Activated CD8-positive, alpha-beta memory T cell treated with anti-CD3 and anti-CD28 coated beads for 48 hours (primary cell): ENCODE measurements around the gene PVALEF.
"Not testable (repeated sequence)": the region's sequence is repeated elsewhere in the genome, so short reads cannot be mapped to it uniquely, and the experiment has no call there.

Source experiments
- DNase-seq, 3 experiments: peaks; one replicate each; pipeline ENCODE4 v3.0.0-alpha.2; 2020; ENCODE audit warnings: low read depth in 2 of 3, low spot score in 2 of 3

The PVALEF gene

GRCh38 chr17:81212365-81212764, 47.1 kb downstream of the PVALEF start:
- no peak for DNase-seq

GRCh38 chr17:81213978-81214377, 48.7 kb downstream of the PVALEF start:
- no peak for DNase-seq

GRCh38 chr17:81217491-81217890, 52.2 kb downstream of the PVALEF start:
- DNase-seq, result no peak

GRCh38 chr17:81218459-81218858, 53.2 kb downstream of the PVALEF start:
- DNase-seq, result no peak

GRCh38 chr17:81218991-81219390, 53.7 kb downstream of the PVALEF start:
- DNase-seq, result no peak

- DNase-seq, result no peak
Measured at GRCh38 chr17:81219476-81220180, 54.3 kb downstream of the PVALEF start.

GRCh38 chr17:81221371-81221841, 56.1 kb downstream of the PVALEF start:
- DNase-seq, result no peak

GRCh38 chr17:81221842-81222619, 56.7 kb downstream of the PVALEF start:
- DNase-seq, result no peak

GRCh38 chr17:81222620-81222905, 57.3 kb downstream of the PVALEF start:
- DNase-seq, result no peak

- DNase-seq, result peak; percentile 98 to 100 (median 100)
Measured at GRCh38 chr17:81222906-81223761, 57.8 kb downstream of the PVALEF start, which contains the start of gene CEP131. TSS of gene CEP131 (minus strand) at chr17:81222965. CDS start at chr17:81220056, 2,909 bp downstream.

- DNase-seq, result no peak
Measured at GRCh38 chr17:81223762-81224130, 58.4 kb downstream of the PVALEF start.

- DNase-seq, result not testable (repeated sequence)
Measured at GRCh38 chr17:81227630-81228029, 62.3 kb downstream of the PVALEF start.

- DNase-seq, result no peak
Measured at GRCh38 chr17:81228420-81228819, 63.1 kb downstream of the PVALEF start.

GRCh38 chr17:81228834-81229665, 63.7 kb downstream of the PVALEF start:
- no peak for DNase-seq

GRCh38 chr17:81229666-81229920, 64.3 kb downstream of the PVALEF start:
- DNase-seq, result no peak

- no peak for DNase-seq
Measured at GRCh38 chr17:81230043-81230820, 64.9 kb downstream of the PVALEF start.

GRCh38 chr17:81231121-81231645, 65.9 kb downstream of the PVALEF start:
- no peak for DNase-seq

- no peak for DNase-seq
Measured at GRCh38 chr17:81231766-81232581, 66.7 kb downstream of the PVALEF start.
